Stimulated activated CD8-positive, alpha-beta memory T cell treated with anti-CD3 and anti-CD28 coated beads, Interleukin-12 subunit alpha, Interleukin-12 subunit beta, amount 100 ng/mL, for 1 hour (primary cell): ENCODE results near the gene UBAC1.
A peak's percentile ranks its signal among the peaks of the same experiment; 100 is the strongest.
"Not testable (repeated sequence)": the region's sequence is repeated elsewhere in the genome, so short reads cannot be mapped to it uniquely, and the experiment has no call there.

Source experiments
- DNase-seq: peaks from one replicate; pipeline ENCODE4 v3.0.0-alpha.2; 2020; ENCODE audit warnings: low read depth

The UBAC1 gene

GRCh38 chr9:135901826-135902225 is 59.3 kb downstream of the UBAC1 start:
- DNase-seq, result no peak

GRCh38 chr9:135901031-135901758 is 60.0 kb downstream of the UBAC1 start:
- no peak for DNase-seq

- no peak for DNase-seq
Observed at GRCh38 chr9:135898634-135899407, 62.4 kb downstream of the UBAC1 start.

GRCh38 chr9:135896626-135897025 is 64.5 kb downstream of the UBAC1 start:
- DNase-seq, result no peak

GRCh38 chr9:135896205-135896604 is 65.0 kb downstream of the UBAC1 start:
- no peak for DNase-seq

- no peak for DNase-seq
Observed at GRCh38 chr9:135895202-135895848, 65.8 kb downstream of the UBAC1 start.

- no peak for DNase-seq
Observed at GRCh38 chr9:135893104-135893503, 68.1 kb downstream of the UBAC1 start.

- DNase-seq, result not testable (repeated sequence)
Observed at GRCh38 chr9:135892327-135892726, 68.8 kb downstream of the UBAC1 start.

- no peak for DNase-seq
Observed at GRCh38 chr9:135891027-135891631, 70.0 kb downstream of the UBAC1 start.

- no peak for DNase-seq
Observed at GRCh38 chr9:135890190-135891026, 70.8 kb downstream of the UBAC1 start.

- DNase-seq, result no peak
Observed at GRCh38 chr9:135889564-135890189, 71.5 kb downstream of the UBAC1 start.

- DNase-seq, result no peak
Observed at GRCh38 chr9:135888766-135889394, 72.3 kb downstream of the UBAC1 start.

GRCh38 chr9:135888126-135888765 is 72.9 kb downstream of the UBAC1 start:
- DNase-seq, result no peak

GRCh38 chr9:135887585-135888050 is 73.6 kb downstream of the UBAC1 start:
- DNase-seq, result peak; percentile 15

GRCh38 chr9:135887021-135887507 is 74.1 kb downstream of the UBAC1 start:
- DNase-seq, result no peak

GRCh38 chr9:135886147-135886981 is 74.8 kb downstream of the UBAC1 start:
- DNase-seq, result no peak

GRCh38 chr9:135885100-135885853 is 75.9 kb downstream of the UBAC1 start:
- DNase-seq, result no peak
